OCI-LY3 (cell line): ENCODE data around the gene GRB14.

Source experiments
- EZH2phosphoT487 ChIP-seq: fragments of 200-600 bp; shearing (Covaris generic); IDR thresholded peaks from 2 replicates; pipeline ENCODE4 v1.6.1; 2018; ENCODE audit warnings: antibody characterized with exemption, mixed run types, low read depth
- TF ChIP-seq, protein P1 (sequence below): fragments of 200-600, 300-600 bp; sonication (generic); IDR thresholded peaks from 2 replicates; pipeline ENCODE4 v1.5.1; 2014; ENCODE audit warnings: antibody characterized with exemption, low read length, low read depth

DNA sequence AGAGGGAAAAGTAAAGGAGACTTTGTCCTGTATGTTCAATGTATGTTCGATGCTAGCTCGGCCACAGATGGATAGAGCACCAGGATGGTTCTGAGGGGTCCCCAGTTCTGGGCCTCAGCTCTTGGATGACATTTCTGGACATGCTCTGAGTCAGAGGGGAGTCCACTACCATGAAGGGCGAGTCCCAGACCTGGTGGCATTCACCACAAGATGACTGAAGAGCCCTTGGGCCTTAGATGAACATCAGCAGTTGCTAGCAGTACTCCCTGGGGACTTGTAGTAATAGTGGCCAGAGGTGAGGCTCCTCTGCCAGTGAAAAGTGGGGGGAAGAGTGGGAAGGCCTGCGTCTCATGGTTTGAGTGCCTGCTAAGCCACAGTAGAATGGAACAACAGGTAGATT lies 109.5 kb downstream of the GRB14 start:
- TF ChIP-seq, protein P1, sequence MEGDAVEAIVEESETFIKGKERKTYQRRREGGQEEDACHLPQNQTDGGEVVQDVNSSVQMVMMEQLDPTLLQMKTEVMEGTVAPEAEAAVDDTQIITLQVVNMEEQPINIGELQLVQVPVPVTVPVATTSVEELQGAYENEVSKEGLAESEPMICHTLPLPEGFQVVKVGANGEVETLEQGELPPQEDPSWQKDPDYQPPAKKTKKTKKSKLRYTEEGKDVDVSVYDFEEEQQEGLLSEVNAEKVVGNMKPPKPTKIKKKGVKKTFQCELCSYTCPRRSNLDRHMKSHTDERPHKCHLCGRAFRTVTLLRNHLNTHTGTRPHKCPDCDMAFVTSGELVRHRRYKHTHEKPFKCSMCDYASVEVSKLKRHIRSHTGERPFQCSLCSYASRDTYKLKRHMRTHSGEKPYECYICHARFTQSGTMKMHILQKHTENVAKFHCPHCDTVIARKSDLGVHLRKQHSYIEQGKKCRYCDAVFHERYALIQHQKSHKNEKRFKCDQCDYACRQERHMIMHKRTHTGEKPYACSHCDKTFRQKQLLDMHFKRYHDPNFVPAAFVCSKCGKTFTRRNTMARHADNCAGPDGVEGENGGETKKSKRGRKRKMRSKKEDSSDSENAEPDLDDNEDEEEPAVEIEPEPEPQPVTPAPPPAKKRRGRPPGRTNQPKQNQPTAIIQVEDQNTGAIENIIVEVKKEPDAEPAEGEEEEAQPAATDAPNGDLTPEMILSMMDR, result no peak
- no peak for TF ChIP-seq EZH2phosphoT487
